ENCODE data around the gene PSTPIP1. TPM values are rescaled to one million over a fixed set of nuclear protein-coding genes. Genes with fewer than 3 reads are reported as not detected.

Gene PSTPIP1
- total and polyA plus RNA-seq, 2 donors from 2014 or later: 2.2 to 22.1 TPM

DNA sequence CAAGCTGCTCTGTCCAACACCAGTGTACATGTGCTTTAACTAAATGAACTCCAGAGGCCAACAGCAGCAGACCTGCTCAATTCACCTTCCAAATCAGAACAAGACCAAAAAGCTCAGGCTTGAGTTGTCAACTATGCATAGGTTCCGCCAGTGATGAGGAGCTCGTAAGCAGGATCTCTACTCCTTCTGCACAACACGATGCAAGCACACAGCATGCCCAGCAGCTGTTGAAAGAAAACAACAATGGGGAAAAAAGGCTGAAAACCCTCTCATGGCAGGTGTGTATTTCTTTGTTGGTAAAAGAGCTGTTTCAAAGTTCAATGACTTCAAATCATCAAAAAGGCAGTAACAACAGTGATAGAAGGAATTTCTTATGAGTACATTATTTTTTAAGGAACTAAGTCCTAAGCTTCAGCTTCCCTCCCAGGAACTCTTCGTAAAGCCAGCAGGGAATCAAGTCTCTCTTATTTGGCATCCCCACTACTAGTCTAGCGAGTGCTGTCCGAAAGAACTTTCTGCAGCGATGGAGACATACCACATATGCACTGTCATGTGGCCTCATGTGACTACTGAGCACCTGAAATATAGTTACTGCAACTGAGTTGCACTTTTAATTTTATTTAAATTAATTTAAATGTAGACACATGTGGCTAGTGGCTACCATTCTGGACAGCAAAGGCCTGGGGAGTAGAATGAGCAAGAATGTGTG is 51.9 kb downstream of the PSTPIP1 start:
- peaks cover 10 to 33% (median 23%) of the 10 kb centered on the region in 3 donors for H3K36me3 ChIP-seq (ENCODE audit: control insufficient read depth in 2 of 3, insufficient read depth in 3 of 3, low read length in 3 of 3)
- H3K4me1 ChIP-seq (ENCODE audit: control insufficient read depth in 2 of 3, insufficient read depth in 2 of 3, low read depth in 1 of 3, low read length in 3 of 3): no peaks in the 10 kb centered on the region
- no peak overlapping the region for H3K4me3 ChIP-seq (ENCODE audit: low read length in 3 of 3)
- H3K27ac ChIP-seq (ENCODE audit: low read depth in 2 of 2, low read length in 2 of 2): no peak overlapping the region
- TF ChIP-seq, protein P1, sequence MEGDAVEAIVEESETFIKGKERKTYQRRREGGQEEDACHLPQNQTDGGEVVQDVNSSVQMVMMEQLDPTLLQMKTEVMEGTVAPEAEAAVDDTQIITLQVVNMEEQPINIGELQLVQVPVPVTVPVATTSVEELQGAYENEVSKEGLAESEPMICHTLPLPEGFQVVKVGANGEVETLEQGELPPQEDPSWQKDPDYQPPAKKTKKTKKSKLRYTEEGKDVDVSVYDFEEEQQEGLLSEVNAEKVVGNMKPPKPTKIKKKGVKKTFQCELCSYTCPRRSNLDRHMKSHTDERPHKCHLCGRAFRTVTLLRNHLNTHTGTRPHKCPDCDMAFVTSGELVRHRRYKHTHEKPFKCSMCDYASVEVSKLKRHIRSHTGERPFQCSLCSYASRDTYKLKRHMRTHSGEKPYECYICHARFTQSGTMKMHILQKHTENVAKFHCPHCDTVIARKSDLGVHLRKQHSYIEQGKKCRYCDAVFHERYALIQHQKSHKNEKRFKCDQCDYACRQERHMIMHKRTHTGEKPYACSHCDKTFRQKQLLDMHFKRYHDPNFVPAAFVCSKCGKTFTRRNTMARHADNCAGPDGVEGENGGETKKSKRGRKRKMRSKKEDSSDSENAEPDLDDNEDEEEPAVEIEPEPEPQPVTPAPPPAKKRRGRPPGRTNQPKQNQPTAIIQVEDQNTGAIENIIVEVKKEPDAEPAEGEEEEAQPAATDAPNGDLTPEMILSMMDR (IDR thresholded peaks at IDR 0.05; ENCODE audit: borderline replicate concordance, extremely low read depth, insufficient read depth): no peak
- H3K9ac ChIP-seq (ENCODE audit: low read length in 3 of 3): no peak overlapping the region
- intact Hi-C loops (cut with DNase I): no loop called here
- no peak for FAIRE-seq
- no peak for DNase-seq
- no peaks in the 10 kb centered on the region for H3K27me3 ChIP-seq (ENCODE audit: control insufficient read depth, insufficient read depth, low read length)
- H3K9me3 ChIP-seq (ENCODE audit: control insufficient read depth in 2 of 3, insufficient read depth in 1 of 3, low read length in 3 of 3): no peaks in the 10 kb centered on the region

DNA sequence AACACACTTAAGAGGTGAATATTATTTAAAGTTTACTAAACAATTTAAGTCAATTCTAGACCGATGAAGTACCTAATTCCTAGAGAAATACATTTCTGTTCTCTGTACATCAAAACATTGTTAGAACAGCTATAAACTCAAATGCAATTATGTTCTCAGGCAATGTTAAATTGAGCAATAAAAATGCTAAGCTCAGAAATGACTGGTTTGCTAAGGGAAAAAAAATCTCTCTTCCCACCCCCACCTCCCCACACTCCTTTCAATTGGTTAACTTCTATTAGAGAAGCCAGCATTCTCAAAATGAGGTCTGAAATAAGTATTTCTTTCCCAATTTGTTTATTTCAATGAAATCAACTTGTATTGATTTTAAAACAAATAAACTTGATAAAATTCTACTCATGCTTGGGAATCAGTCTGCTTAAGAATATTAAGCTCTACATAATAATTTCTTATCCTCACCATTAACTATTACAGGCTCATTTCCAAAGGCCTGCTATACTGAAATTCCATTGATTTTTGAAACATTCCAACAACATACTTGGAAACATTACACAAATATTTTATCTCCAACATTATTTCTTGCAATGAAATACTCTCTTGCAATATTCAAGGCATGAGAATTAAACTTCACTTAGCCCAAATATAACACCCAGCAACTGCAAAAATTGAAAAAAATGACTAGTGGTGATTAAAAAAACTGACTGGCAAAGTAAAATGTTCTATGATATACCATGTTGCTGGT is 53.4 kb downstream of the PSTPIP1 start:
- intact Hi-C loops (cut with DNase I): no loop called here
- TF ChIP-seq, protein P1 (IDR thresholded peaks at IDR 0.05; ENCODE audit: borderline replicate concordance, extremely low read depth, insufficient read depth): no peak

DNA sequence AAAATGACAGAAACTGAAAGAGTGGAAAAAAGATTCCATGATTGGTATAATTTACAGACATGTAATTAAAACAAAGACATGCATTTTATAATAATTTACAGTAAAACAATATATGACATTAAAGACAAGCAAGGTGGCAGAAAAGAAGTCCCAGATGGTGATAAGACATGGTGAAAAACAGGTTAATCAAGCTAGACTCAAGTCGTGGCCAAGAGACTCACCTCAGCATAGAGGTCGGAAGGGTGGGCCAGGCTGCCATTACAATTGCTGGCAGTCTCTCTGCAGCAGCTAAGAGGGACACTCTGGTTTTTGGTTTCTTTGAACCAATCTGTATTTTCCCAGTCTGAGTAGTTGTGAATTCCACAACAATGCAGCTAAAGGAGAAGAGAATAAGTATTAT is 57.6 kb downstream of the PSTPIP1 start:
- Histone ChIP-seq H3K9ac (ENCODE audit: low read length in 3 of 3) (no peak overlapping the region), H3K4me1 (ENCODE audit: control insufficient read depth in 2 of 3, insufficient read depth in 2 of 3, low read depth in 1 of 3, low read length in 3 of 3) (no peaks in the 10 kb centered on the region), H3K27ac (ENCODE audit: low read depth in 2 of 2, low read length in 2 of 2) (no peak overlapping the region), H3K4me3 (ENCODE audit: low read length in 3 of 3) (no peak overlapping the region), H3K9me3 (ENCODE audit: control insufficient read depth in 2 of 3, insufficient read depth in 1 of 3, low read length in 3 of 3) (no peaks in the 10 kb centered on the region), H3K36me3 (ENCODE audit: control insufficient read depth in 2 of 3, insufficient read depth in 3 of 3, low read length in 3 of 3) (peaks cover 2 to 8% (median 3%) of the 10 kb centered on the region in 3 donors), H3K27me3 (ENCODE audit: control insufficient read depth, insufficient read depth, low read length) (no peaks in the 10 kb centered on the region)
- FAIRE-seq (no peak), DNase-seq (no peak)
- TF ChIP-seq, protein P1 (IDR thresholded peaks at IDR 0.05; ENCODE audit: borderline replicate concordance, extremely low read depth, insufficient read depth): no peak
- intact Hi-C loops (cut with DNase I): no loop called here

More for the DNA sequence above, 53.4 kb downstream of the PSTPIP1 start:
- FAIRE-seq: no peak
- Histone ChIP-seq H3K4me1 (ENCODE audit: control insufficient read depth in 2 of 3, insufficient read depth in 2 of 3, low read depth in 1 of 3, low read length in 3 of 3) (no peaks in the 10 kb centered on the region), H3K27me3 (ENCODE audit: control insufficient read depth, insufficient read depth, low read length) (no peaks in the 10 kb centered on the region), H3K4me3 (ENCODE audit: low read length in 3 of 3) (no peak overlapping the region), H3K27ac (ENCODE audit: low read depth in 2 of 2, low read length in 2 of 2) (no peak overlapping the region), H3K36me3 (ENCODE audit: control insufficient read depth in 2 of 3, insufficient read depth in 3 of 3, low read length in 3 of 3) (peaks cover 8 to 29% (median 25%) of the 10 kb centered on the region in 3 donors), H3K9me3 (ENCODE audit: control insufficient read depth in 2 of 3, insufficient read depth in 1 of 3, low read length in 3 of 3) (no peaks in the 10 kb centered on the region), H3K9ac (ENCODE audit: low read length in 3 of 3) (no peak overlapping the region)
- no peak for DNase-seq
